ENCODE results near the gene BSDC1. TPM values are rescaled to one million over a fixed set of nuclear protein-coding genes. Genes with fewer than 3 reads are reported as not detected.

BSDC1 gene
- total and polyA plus RNA-seq, 2 of the 13 experiments (the other 11 are each of a cell fraction or from before 2014, with no cell fraction given) = 40.3 to 64.2 TPM

GRCh38 chr1:32345289-32345827 is 48.9 kb downstream of the BSDC1 start (continued):
- TF ChIP-seq ZBTB4 (CRISPR knock-in tag; IDR thresholded peaks at IDR 0.05; ENCODE audit: borderline replicate concordance) (no peak), ZNF777 (CRISPR knock-in tag; IDR thresholded peaks at IDR 0.05) (no peak), ZNF234 (CRISPR knock-in tag; conservative IDR thresholded peaks at IDR 0.05) (no peak), E2F1 (CRISPR knock-in tag; IDR thresholded peaks at IDR 0.05) (no peak), ZNF7 (CRISPR knock-in tag; IDR thresholded peaks at IDR 0.05) (no peak), ZNF18 (CRISPR knock-in tag; IDR thresholded peaks at IDR 0.05; ENCODE audit: insufficient replicate concordance) (no peak), PRPF4 (IDR thresholded peaks at IDR 0.05; ENCODE audit: low read depth, low read length, poor library complexity, severe bottlenecking) (no peak), SP140L (CRISPR knock-in tag; IDR thresholded peaks at IDR 0.05; ENCODE audit: borderline replicate concordance) (no peak), ZNF205 (CRISPR knock-in tag; IDR thresholded peaks at IDR 0.05) (no peak), MXD1 (CRISPR knock-in tag; IDR thresholded peaks at IDR 0.05) (no peak), DZIP1 (CRISPR knock-in tag; IDR thresholded peaks at IDR 0.05) (no peak), HOXA3 (CRISPR knock-in tag; IDR thresholded peaks at IDR 0.05) (peak; percentile 55), CCDC6 (CRISPR knock-in tag; IDR thresholded peaks at IDR 0.05) (no peak), REXO4 (CRISPR knock-in tag; IDR thresholded peaks at IDR 0.05; ENCODE audit: borderline replicate concordance) (no peak), ZNF597 (CRISPR knock-in tag; IDR thresholded peaks at IDR 0.05) (no peak), ARHGAP35 (CRISPR knock-in tag; IDR thresholded peaks at IDR 0.05; ENCODE audit: borderline replicate concordance) (no peak), TBX3 (IDR thresholded peaks at IDR 0.05; ENCODE audit: borderline replicate concordance) (no peak), TAF1 (CRISPR knock-in tag; IDR thresholded peaks at IDR 0.05) (no peak), NFE2L1 (CRISPR knock-in tag; IDR thresholded peaks at IDR 0.05; ENCODE audit: borderline replicate concordance) (no peak)

All from HepG2 (cell line).